BE2C (cell line): ENCODE results near the gene KCNMA1.

Experiments used
- DNase-seq: peaks from one replicate; pipeline ENCODE4 v3.0.0-alpha.2; 2020
- H3K27me3 ChIP-seq: fragments of 250-450 bp; sonication (Bioruptor Pico); 2 replicates; pipeline ENCODE4 v1.5.1; 2020; ENCODE audit warnings: mild to moderate bottlenecking
- H3K36me3 ChIP-seq: fragments of 250-450 bp; sonication (Bioruptor Pico); 2 replicates; pipeline ENCODE4 v1.5.1; 2020; ENCODE audit warnings: mild to moderate bottlenecking
- H3K4me1 ChIP-seq: fragments of 250-450 bp; sonication (Bioruptor Pico); 2 replicates; pipeline ENCODE4 v1.5.1; 2020
- H3K4me3 ChIP-seq: 2 replicates; pipeline ENCODE4 v1.5.1; 2011; ENCODE audit warnings: low read depth, low read length
- H3K9me3 ChIP-seq: fragments of 250-450 bp; sonication (Bioruptor Pico); 2 replicates; pipeline ENCODE4 v1.5.1; 2020
- CTCF ChIP-seq: IDR thresholded peaks from 2 replicates; pipeline ENCODE4 v1.5.1; 2012; ENCODE audit warnings: mild to moderate bottlenecking, low read depth, low read length

KCNMA1 gene

GRCh38 chr10:77290528-77291155, 347.0 kb downstream of the KCNMA1 start:
- DNase-seq = no peak
- TF ChIP-seq CTCF = no peak
- Histone ChIP-seq H3K36me3 (no peaks in the 10 kb centered on the region), H3K4me1 (peaks cover 34% of the 10 kb centered on the region), H3K4me3 (no peak overlapping the region), H3K9me3 (no peaks in the 10 kb centered on the region), H3K27me3 (no peaks in the 10 kb centered on the region)

DNA sequence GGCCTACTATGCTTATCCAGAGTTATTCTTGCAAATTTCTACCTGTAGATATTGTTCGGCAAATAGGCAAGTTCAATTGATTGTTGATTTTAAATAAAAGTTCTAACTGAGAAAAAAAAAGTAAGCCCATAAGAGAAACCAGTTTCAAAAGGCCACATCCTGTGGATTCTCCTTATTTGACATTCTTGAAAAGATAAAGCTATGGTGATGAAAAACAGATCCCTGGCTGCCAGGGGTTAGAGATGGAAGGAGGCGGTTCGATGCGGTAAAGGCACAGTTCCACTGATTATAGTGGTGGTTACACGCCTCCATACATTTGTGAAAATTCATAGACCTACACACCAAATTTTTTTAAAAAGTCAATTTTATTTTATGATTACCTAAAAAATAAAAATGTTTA, 347.8 kb downstream of the KCNMA1 start:
- H3K9me3 ChIP-seq = no peaks in the 10 kb centered on the region
- H3K36me3 ChIP-seq = no peaks in the 10 kb centered on the region
- peaks cover 36% of the 10 kb centered on the region for H3K4me1 ChIP-seq
- no peak for TF ChIP-seq CTCF
- no peak overlapping the region for H3K4me3 ChIP-seq
- H3K27me3 ChIP-seq = no peaks in the 10 kb centered on the region
- DNase-seq = peak; percentile 38

DNA sequence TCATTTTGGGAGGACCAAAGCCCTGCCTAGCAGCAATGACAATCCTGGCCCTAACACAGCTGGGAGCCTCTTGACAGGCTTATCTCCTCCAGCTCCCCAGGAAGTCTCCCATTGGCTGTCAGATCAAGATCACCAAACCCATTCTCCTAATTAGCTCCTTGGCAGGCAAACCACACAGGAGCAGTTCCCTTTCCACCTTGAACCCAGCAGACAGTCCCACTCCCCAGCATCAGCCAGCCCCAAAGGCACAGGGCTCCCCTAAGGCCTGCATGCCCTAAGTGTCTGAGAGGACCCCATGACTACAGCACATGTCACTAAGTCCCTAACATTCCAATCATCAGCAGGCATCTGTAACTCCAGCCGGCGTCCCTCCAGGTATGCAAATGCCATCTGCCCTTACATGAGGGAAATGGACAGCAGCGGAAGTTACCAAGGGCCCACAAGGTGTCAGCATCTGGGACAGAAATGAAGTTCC, 348.5 kb downstream of the KCNMA1 start:
- Histone ChIP-seq H3K27me3 (no peaks in the 10 kb centered on the region), H3K9me3 (no peaks in the 10 kb centered on the region), H3K4me3 (no peak overlapping the region), H3K36me3 (no peaks in the 10 kb centered on the region), H3K4me1 (peaks cover 36% of the 10 kb centered on the region)
- TF ChIP-seq CTCF = no peak
- DNase-seq = no peak

DNA sequence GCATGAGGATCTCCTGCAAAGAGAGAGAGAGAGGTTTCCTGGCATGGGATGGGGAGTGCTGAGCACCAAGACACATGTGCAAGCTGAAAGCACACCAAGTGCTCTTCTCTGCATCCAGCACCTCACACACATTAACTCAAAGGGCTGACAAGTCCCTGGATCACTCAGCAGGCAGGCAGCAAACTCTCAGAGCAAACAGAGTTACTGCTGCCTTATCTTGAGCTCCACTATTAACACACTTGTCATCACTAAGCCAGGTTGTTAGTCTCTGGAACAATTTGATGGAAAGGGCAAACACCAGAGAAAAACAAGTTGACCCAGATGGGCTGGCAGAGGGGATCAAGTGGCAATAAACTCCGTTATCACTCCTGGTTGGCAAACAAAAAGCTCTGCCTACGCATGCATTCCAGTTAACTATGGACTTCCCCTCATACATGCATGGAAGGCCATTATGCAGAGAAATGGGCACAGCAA, 349.9 kb downstream of the KCNMA1 start:
- no peaks in the 10 kb centered on the region for H3K27me3 ChIP-seq
- TF ChIP-seq CTCF = no peak
- no peak for DNase-seq
- H3K4me3 ChIP-seq = no peak overlapping the region
- no peaks in the 10 kb centered on the region for H3K36me3 ChIP-seq
- no peaks in the 10 kb centered on the region for H3K9me3 ChIP-seq
- H3K4me1 ChIP-seq = peaks cover 36% of the 10 kb centered on the region

DNA sequence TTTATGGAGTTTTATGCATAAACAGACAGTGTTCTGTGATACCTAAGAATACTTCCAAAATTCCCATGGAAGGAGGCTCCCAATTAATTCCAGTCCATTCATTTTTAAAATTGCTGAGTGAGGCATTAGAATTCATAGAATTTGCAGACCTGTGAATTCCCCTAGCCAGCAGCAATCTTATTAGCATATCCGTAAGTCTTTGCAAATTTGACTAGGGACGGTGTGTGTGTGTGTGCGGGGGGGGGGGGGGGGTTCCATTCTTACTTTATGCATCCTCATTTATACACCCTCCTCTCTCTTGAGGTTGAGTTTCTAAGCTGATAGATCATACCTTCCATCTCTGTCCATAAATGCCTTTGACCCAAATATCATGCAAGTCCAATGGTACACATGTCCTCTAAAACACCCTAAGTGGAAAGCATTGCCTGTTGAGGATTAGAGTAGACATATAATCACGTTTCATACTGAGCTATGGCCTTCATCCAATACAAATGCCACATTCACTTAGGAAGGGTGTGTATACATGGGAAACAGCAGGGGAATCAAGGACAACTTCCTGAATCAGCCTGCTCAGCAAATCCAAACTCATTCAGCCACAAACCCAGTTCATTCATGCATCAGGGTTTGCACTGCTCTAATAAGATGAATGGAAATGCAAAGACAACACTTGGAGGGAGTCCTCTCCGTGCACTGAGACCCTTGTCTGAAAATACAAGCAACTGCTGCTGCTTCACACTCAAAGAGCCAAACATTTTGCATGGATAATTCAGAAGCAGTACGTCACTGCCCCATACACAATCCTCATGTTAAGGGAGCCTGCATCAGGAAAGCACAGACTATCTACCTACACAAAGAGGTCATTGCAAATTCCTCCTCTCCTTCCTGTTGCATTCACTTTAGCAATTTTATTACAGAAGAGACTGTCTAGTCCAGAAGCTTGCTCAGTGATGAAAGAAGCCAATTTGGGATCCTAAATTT, 350.8 kb downstream of the KCNMA1 start:
- no peaks in the 10 kb centered on the region for H3K9me3 ChIP-seq
- no peaks in the 10 kb centered on the region for H3K36me3 ChIP-seq
- TF ChIP-seq CTCF = no peak
- no peak overlapping the region for H3K4me3 ChIP-seq
- H3K4me1 ChIP-seq = peaks cover 36% of the 10 kb centered on the region
- H3K27me3 ChIP-seq = no peaks in the 10 kb centered on the region
- DNase-seq = no peak
